Measurements from ENCODE around the gene KRTAP20-3. TPM values are rescaled to one million over a fixed set of nuclear protein-coding genes. Genes with fewer than 3 reads are reported as not detected.

The KRTAP20-3 gene
- total RNA-seq, 1 donor: not detected

DNA sequence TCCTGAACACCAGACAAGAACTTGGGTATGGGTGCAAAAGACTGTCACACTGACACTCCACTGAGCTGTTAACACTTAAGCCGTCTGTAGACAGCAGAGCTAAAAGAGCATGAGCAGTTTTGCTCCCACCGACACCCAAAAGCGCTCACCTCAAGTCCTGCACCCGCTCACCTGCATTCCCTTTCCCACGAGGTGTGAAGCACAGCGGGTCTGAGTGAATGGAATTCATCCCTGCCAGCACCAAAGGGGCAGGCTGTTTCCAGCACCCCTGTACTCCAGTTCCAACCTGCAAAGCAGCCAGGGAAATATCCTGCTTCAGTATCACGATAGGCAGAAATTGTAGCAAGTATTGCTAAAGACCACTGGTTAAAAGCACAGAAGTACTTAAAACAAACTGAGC lies 47.2 kb downstream of the KRTAP20-3 start:
- no peaks in the 10 kb centered on the region for H3K9me3 ChIP-seq (ENCODE audit: low read depth, low read length)
- H3K4me2 ChIP-seq (ENCODE audit: insufficient read depth, low read length): no peak overlapping the region
- no peaks in the 10 kb centered on the region for H3K4me1 ChIP-seq (ENCODE audit: insufficient read depth, low read length)
- H4K20me1 ChIP-seq (ENCODE audit: insufficient read depth, low read length): no peaks in the 10 kb centered on the region
- H3K4me3 ChIP-seq (ENCODE audit: insufficient read depth, low read length): no peak overlapping the region
- TF ChIP-seq, protein P1, sequence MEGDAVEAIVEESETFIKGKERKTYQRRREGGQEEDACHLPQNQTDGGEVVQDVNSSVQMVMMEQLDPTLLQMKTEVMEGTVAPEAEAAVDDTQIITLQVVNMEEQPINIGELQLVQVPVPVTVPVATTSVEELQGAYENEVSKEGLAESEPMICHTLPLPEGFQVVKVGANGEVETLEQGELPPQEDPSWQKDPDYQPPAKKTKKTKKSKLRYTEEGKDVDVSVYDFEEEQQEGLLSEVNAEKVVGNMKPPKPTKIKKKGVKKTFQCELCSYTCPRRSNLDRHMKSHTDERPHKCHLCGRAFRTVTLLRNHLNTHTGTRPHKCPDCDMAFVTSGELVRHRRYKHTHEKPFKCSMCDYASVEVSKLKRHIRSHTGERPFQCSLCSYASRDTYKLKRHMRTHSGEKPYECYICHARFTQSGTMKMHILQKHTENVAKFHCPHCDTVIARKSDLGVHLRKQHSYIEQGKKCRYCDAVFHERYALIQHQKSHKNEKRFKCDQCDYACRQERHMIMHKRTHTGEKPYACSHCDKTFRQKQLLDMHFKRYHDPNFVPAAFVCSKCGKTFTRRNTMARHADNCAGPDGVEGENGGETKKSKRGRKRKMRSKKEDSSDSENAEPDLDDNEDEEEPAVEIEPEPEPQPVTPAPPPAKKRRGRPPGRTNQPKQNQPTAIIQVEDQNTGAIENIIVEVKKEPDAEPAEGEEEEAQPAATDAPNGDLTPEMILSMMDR (IDR thresholded peaks at IDR 0.05; ENCODE audit: extremely low read depth, low read depth, low read length): no peak
- H3K27me3 ChIP-seq (ENCODE audit: insufficient read depth, low read length): no peaks in the 10 kb centered on the region
- H2AFZ ChIP-seq (ENCODE audit: low read length): no peak overlapping the region
- DNase-seq (ENCODE audit: insufficient read length, low spot score, missing footprints): no peak
- H3K79me2 ChIP-seq (ENCODE audit: insufficient read depth, low read length): no peaks in the 10 kb centered on the region
- H3K36me3 ChIP-seq (ENCODE audit: insufficient read depth, low read length): no peaks in the 10 kb centered on the region
- H3K27ac ChIP-seq (ENCODE audit: low read depth, low read length): no peak overlapping the region

Small RNA genes lying within 50 kb of the gene (small RNA-seq; reads per million reads assigned to genes)
- gene KRTAP20-1: not detected
- gene KRTAP20-3: not detected
- gene KRTAP20-4: not detected
- not detected for gene KRTAP22-1

Other genes starting within 250 kb of the KRTAP20-3 start
- gene KRTAP13-1, start 246.8 kb upstream of the KRTAP20-3 start, total RNA-seq: not detected in 2 replicates
- gene KRTAP13-3, start 216.9 kb upstream of the KRTAP20-3 start, total RNA-seq: not detected in 2 replicates
- gene KRTAP13-4, start 212.6 kb upstream of the KRTAP20-3 start, total RNA-seq: not detected in 2 replicates
- gene KRTAP15-1, start 202.6 kb upstream of the KRTAP20-3 start, total RNA-seq: not detected in 2 replicates
- not detected in 2 replicates for gene KRTAP19-1, start 162.5 kb upstream of the KRTAP20-3 start, total RNA-seq
- gene KRTAP19-2, start 155.4 kb upstream of the KRTAP20-3 start, total RNA-seq: not detected in 2 replicates
- gene KRTAP19-3, start 150.9 kb upstream of the KRTAP20-3 start, total RNA-seq: not detected in 2 replicates
- gene KRTAP19-4, start 145.7 kb upstream of the KRTAP20-3 start, total RNA-seq: not detected in 2 replicates
- not detected in 2 replicates for gene KRTAP19-5, start 140.7 kb upstream of the KRTAP20-3 start, total RNA-seq
- gene KRTAP19-6, start 101.0 kb upstream of the KRTAP20-3 start, total RNA-seq: not detected in 2 replicates
- gene KRTAP19-7, start 81.5 kb upstream of the KRTAP20-3 start, total RNA-seq: not detected in 2 replicates
- gene KRTAP22-2, start 52.5 kb upstream of the KRTAP20-3 start, total RNA-seq: not detected in 2 replicates
- not detected in 2 replicates for gene KRTAP6-3, start 50.4 kb upstream of the KRTAP20-3 start, total RNA-seq
- not detected in 2 replicates for gene KRTAP6-2, start 44.0 kb upstream of the KRTAP20-3 start, total RNA-seq
- gene KRTAP22-1, start 41.8 kb upstream of the KRTAP20-3 start, total RNA-seq: not detected in 2 replicates
- not detected in 2 replicates for gene KRTAP6-1, start 28.9 kb upstream of the KRTAP20-3 start, total RNA-seq
- not detected in 2 replicates for gene KRTAP20-1, start 26.4 kb upstream of the KRTAP20-3 start, total RNA-seq
- not detected in 2 replicates for gene KRTAP20-4, start 22.2 kb upstream of the KRTAP20-3 start, total RNA-seq
- not detected in 2 replicates for gene KRTAP20-2, start 7.7 kb upstream of the KRTAP20-3 start, total RNA-seq
- gene KRTAP21-3, start 75.9 kb downstream of the KRTAP20-3 start, total RNA-seq: not detected in 2 replicates
- not detected in 2 replicates for gene KRTAP21-2, start 104.4 kb downstream of the KRTAP20-3 start, total RNA-seq
- gene KRTAP21-1, start 112.6 kb downstream of the KRTAP20-3 start, total RNA-seq: not detected in 2 replicates
- gene KRTAP8-1, start 170.4 kb downstream of the KRTAP20-3 start, total RNA-seq: not detected in 2 replicates
- not detected in 2 replicates for gene KRTAP7-1, start 186.9 kb downstream of the KRTAP20-3 start, total RNA-seq
- gene KRTAP11-1, start 238.7 kb downstream of the KRTAP20-3 start, total RNA-seq: not detected in 2 replicates

Measured in osteoblast (primary cell).